Ascending aorta (tissue), 2 donors: ENCODE measurements around the gene CCDC12. TPM values are rescaled to one million over a fixed set of nuclear protein-coding genes. Genes with fewer than 3 reads are reported as not detected.

Experiments
- DNase-seq, 2 donors: peaks; one replicate each; pipeline ENCODE4 v3.0.0-alpha.2; 2019; ENCODE audit warnings: low spot score in 2 of 2
- H3K27ac ChIP-seq, 2 donors: fragments of 200-600 bp; sonication (generic); one replicate each; pipeline ENCODE4 v1.5.1; 2016 to 2017; ENCODE audit warnings: mild to moderate bottlenecking in 1 of 2
- H3K27me3 ChIP-seq: fragments of 200-600 bp; sonication (generic); one replicate; pipeline ENCODE4 v1.5.1; 2017
- H3K36me3 ChIP-seq, 2 donors: fragments of 200-600 bp; sonication (generic); one replicate each; pipeline ENCODE4 v1.5.1; 2016
- H3K4me1 ChIP-seq, 2 donors: fragments of 200-600 bp; sonication (generic); one replicate each; pipeline ENCODE4 v1.5.1; 2016 to 2017; ENCODE audit warnings: mild to moderate bottlenecking in 1 of 2
- H3K4me3 ChIP-seq, 2 donors: fragments of 200-600 bp; sonication (generic); one replicate each; pipeline ENCODE4 v1.5.1; 2016 to 2017; ENCODE audit warnings: mild to moderate bottlenecking in 1 of 2
- H3K9me3 ChIP-seq, 2 donors: fragments of 200-600 bp; sonication (generic); one replicate each; pipeline ENCODE4 v1.5.1; 2016
- CTCF ChIP-seq, 3 experiments: fragments of 200-600 bp in 2 of 3; fragments of 450-650 bp in 1 of 3; sonication (generic) in 2 of 3; IDR thresholded peaks; one replicate each; pipeline ENCODE4 v1.5.1; 2016 to 2019; ENCODE audit warnings: antibody characterized with exemption in 3 of 3, mild to moderate bottlenecking in 1 of 3, moderate library complexity in 1 of 3
- intact Hi-C: fragments of 100-400 bp; cut with DNase I; formaldehyde crosslinking; loops from one replicate; pipeline ENCODE4 v1.15.1; 2023
- total RNA-seq: library from RNA; depleted of rRNA; stranded (reverse); fragments of >200 nt; gene quantifications from one replicate; pipeline ENCODE4 v1.1.0, GENCODE V29; 2016

CCDC12 gene
- total RNA-seq, 1 donor from 2014 or later = 34.3 TPM

DNA sequence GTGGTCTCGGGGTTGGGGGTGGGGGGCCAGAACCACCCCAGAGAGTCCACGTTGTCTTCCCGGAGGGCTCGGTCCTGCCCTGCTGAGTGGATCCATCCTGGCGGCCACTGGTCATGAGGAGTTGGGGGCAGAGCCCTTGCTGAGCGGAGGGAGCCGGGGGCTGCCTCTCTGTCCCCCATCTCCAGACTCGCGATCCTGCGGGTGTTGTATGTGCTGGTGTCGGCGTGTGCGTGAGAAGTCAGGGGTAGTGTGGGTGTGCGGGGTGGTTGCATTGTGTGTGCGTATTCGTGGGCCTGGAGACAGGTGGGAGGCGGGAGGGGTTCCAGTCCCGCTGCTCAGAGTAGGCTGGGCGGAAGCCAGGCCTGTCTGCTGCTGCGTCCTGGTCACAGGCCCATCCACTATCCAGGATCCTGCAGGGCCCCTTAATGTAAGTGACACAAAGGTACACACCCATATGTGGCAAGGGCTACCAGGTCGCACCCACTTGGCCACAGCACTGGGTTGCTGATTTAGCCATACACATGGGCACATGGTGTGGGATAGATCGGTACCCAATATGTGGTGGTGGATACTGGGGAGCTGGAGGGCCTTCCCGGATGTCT is 33.7 kb upstream of the CCDC12 start:
- H3K9me3 ChIP-seq = no peaks in the 10 kb centered on the region
- peak overlapping the region; percentile 78 to 79 for H3K4me3 ChIP-seq
- no peak for TF ChIP-seq CTCF (IDR thresholded peaks at IDR 0.05)
- no peaks in the 10 kb centered on the region for H3K27me3 ChIP-seq
- DNase-seq = no peak
- peaks cover 3 to 7% of the 10 kb centered on the region in 2 donors for H3K4me1 ChIP-seq
- H3K36me3 ChIP-seq = peaks cover 5 to 22% of the 10 kb centered on the region in 2 donors
- H3K27ac ChIP-seq = peak overlapping the region; percentile 80 to 91
- intact Hi-C loops = no loop called here

GRCh38 chr3:47009225-47010110 is 32.9 kb upstream of the CCDC12 start:
- Histone ChIP-seq H3K4me3 (peak overlapping the region; percentile 78 to 79), H3K36me3 (peaks cover 5 to 26% of the 10 kb centered on the region in 2 donors), H3K4me1 (peaks cover 3 to 7% of the 10 kb centered on the region in 2 donors), H3K27ac (peak overlapping the region; percentile 80 to 91), H3K27me3 (no peaks in the 10 kb centered on the region), H3K9me3 (no peaks in the 10 kb centered on the region)
- no peak for TF ChIP-seq CTCF (IDR thresholded peaks at IDR 0.05)
- peak; percentile 68 to 94 for DNase-seq
- intact Hi-C loops = loop anchor here (1.0 kb wide), 2 partner anchors 33 to 74 kb away; partner anchors contain the start of gene CCDC12

- Histone ChIP-seq H3K27ac (peak overlapping the region; percentile 80 to 91), H3K4me3 (peak overlapping the region; percentile 78 to 79)
- no peak for TF ChIP-seq CTCF (IDR thresholded peaks at IDR 0.05)
Measured at GRCh38 chr3:47008851-47009224, 32.3 kb upstream of the CCDC12 start.

DNA sequence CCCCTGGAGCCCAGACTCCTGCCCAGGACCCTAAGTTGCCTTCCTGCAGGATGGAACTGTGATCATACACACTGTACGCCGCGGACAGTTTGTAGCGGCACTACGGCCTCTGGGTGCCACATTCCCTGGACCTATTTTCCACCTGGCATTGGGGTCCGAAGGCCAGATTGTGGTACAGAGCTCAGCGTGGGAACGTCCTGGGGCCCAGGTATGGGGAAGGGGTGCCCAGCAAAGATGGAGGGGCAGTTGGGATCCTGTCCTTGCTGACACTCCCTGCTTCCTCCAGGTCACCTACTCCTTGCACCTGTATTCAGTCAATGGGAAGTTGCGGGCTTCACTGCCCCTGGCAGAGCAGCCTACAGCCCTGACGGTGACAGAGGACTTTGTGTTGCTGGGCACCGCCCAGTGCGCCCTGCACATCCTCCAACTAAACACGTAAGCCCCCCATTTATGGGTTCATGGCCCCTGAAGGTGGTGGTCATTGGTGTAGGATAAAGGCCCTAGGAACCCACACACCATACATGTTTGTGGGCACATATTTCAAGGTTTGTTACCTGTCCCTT is 31.8 kb upstream of the CCDC12 start:
- Histone ChIP-seq H3K36me3 (peaks cover 5 to 25% of the 10 kb centered on the region in 2 donors), H3K27ac (peak overlapping the region; percentile 80 to 91)

More at GRCh38 chr3:47008851-47009224, 32.3 kb upstream of the CCDC12 start:
- intact Hi-C loops = loop anchor here (1.0 kb wide), 2 partner anchors 33 to 74 kb away; partner anchors contain the start of gene CCDC12
- no peaks in the 10 kb centered on the region for H3K27me3 ChIP-seq
- H3K36me3 ChIP-seq = peaks cover 10 to 26% of the 10 kb centered on the region in 2 donors
- no peak for DNase-seq
- H3K4me1 ChIP-seq = peaks cover 3 to 7% of the 10 kb centered on the region in 2 donors
- H3K9me3 ChIP-seq = no peaks in the 10 kb centered on the region

More for the DNA sequence above, 31.8 kb upstream of the CCDC12 start:
- no peak for TF ChIP-seq CTCF (IDR thresholded peaks at IDR 0.05)
- intact Hi-C loops = no loop called here
- Histone ChIP-seq H3K4me3 (peak overlapping the region in 1 of 2 donors; percentile 79), H3K27me3 (no peaks in the 10 kb centered on the region), H3K9me3 (no peaks in the 10 kb centered on the region), H3K4me1 (peaks cover 3 to 7% of the 10 kb centered on the region in 2 donors)
- DNase-seq = no peak
